ENCODE measurements around the gene TPBGL.

GRCh38 chr11:75280770-75281468, 40.3 kb downstream of the TPBGL start:
- no peak for TF ChIP-seq CTCF (IDR thresholded peaks at IDR 0.05; ENCODE audit: borderline replicate concordance, extremely low read depth, low read length, poor library complexity, severe bottlenecking)
- TF ChIP-seq EZH2 (IDR thresholded peaks at IDR 0.05; ENCODE audit: borderline replicate concordance, low read depth, low read length, severe bottlenecking): no peak

Measured in DND-41 (cell line).